Measurements from ENCODE around the gene MEX3D.

The MEX3D gene

DNA sequence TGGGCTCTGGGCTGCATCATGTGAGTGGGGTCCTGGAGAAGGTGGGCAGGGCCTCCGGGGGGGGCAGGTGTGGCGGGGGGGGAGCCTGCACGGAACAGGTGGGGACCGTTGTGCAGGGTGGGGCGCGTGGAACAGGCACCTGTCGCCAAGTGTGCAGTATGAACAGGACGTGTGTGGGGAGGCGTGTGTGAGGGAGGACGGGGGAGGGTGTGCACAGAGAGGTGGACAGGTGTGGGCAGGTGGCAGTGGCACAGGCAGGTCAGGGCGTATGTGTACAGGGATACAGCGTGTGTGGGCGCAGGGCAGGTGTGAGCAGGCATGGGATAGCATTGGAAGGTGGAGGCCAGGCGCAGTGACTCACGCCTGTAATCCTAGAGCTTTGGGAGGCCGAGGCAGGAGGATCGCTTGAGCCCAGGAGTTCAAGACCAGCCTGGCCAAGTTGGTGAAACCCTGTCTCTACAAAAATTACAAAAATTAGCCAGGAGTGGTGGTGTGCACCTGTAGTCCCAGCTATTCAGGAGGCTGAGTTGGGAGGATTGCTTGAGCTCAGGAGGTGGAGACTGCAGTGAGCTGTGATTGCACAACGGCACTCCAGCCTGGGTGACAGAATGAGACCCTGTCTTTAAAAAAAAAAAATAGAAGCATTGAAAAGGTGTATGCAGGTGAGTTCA lies 41.0 kb downstream of the MEX3D start:
- H3K36me3 ChIP-seq (ENCODE audit: control insufficient read depth in 2 of 2, insufficient read depth in 1 of 2, low read length in 2 of 2) = no peaks in the 10 kb centered on the region
- H3K4me3 ChIP-seq (ENCODE audit: low read depth, low read length) = no peak overlapping the region
- no peak overlapping the region for H3K27ac ChIP-seq (ENCODE audit: extremely low read depth, low read depth, low read length)
- H3K9me3 ChIP-seq (ENCODE audit: control insufficient read depth, insufficient read depth, low read depth, low read length) = no peaks in the 10 kb centered on the region
- ChIA-PET CTCF (no interaction called here), POLR2A (no interaction called here)
- H3K4me1 ChIP-seq (ENCODE audit: control insufficient read depth, insufficient read depth, low read length) = no peaks in the 10 kb centered on the region
- TF ChIP-seq ZNF426 (tag by site-specific recombination; IDR thresholded peaks at IDR 0.05) = no peak
- TF ChIP-seq SCRT1 (tag by site-specific recombination; IDR thresholded peaks at IDR 0.05; ENCODE audit: borderline replicate concordance) = peak; percentile 87
- no peak for TF ChIP-seq KLF9 (tag by site-specific recombination; IDR thresholded peaks at IDR 0.05; ENCODE audit: low read depth)
- no peak for TF ChIP-seq OVOL3 (tag by site-specific recombination; IDR thresholded peaks at IDR 0.05)
- no peak for TF ChIP-seq ZNF114 (tag by site-specific recombination; IDR thresholded peaks at IDR 0.05)
- no peak for TF ChIP-seq ZNF23 (tag by site-specific recombination; IDR thresholded peaks at IDR 0.05; ENCODE audit: borderline replicate concordance)
- TF ChIP-seq, protein P1, sequence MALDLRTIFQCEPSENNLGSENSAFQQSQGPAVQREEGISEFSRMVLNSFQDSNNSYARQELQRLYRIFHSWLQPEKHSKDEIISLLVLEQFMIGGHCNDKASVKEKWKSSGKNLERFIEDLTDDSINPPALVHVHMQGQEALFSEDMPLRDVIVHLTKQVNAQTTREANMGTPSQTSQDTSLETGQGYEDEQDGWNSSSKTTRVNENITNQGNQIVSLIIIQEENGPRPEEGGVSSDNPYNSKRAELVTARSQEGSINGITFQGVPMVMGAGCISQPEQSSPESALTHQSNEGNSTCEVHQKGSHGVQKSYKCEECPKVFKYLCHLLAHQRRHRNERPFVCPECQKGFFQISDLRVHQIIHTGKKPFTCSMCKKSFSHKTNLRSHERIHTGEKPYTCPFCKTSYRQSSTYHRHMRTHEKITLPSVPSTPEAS (tag by site-specific recombination; IDR thresholded peaks at IDR 0.05) = no peak
- no peak for TF ChIP-seq ZNF664 (tag by site-specific recombination; IDR thresholded peaks at IDR 0.05)
- no peak for TF ChIP-seq ZNF549 (tag by site-specific recombination; IDR thresholded peaks at IDR 0.05)
- TF ChIP-seq, protein P2, sequence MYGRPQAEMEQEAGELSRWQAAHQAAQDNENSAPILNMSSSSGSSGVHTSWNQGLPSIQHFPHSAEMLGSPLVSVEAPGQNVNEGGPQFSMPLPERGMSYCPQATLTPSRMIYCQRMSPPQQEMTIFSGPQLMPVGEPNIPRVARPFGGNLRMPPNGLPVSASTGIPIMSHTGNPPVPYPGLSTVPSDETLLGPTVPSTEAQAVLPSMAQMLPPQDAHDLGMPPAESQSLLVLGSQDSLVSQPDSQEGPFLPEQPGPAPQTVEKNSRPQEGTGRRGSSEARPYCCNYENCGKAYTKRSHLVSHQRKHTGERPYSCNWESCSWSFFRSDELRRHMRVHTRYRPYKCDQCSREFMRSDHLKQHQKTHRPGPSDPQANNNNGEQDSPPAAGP (tag by site-specific recombination; IDR thresholded peaks at IDR 0.05) = no peak
- peak; percentile 49; the same call in 1 of the 2 replicates for TF ChIP-seq ZEB2 (tag by site-specific recombination; IDR thresholded peaks at IDR 0.05)
- TF ChIP-seq, protein P3, sequence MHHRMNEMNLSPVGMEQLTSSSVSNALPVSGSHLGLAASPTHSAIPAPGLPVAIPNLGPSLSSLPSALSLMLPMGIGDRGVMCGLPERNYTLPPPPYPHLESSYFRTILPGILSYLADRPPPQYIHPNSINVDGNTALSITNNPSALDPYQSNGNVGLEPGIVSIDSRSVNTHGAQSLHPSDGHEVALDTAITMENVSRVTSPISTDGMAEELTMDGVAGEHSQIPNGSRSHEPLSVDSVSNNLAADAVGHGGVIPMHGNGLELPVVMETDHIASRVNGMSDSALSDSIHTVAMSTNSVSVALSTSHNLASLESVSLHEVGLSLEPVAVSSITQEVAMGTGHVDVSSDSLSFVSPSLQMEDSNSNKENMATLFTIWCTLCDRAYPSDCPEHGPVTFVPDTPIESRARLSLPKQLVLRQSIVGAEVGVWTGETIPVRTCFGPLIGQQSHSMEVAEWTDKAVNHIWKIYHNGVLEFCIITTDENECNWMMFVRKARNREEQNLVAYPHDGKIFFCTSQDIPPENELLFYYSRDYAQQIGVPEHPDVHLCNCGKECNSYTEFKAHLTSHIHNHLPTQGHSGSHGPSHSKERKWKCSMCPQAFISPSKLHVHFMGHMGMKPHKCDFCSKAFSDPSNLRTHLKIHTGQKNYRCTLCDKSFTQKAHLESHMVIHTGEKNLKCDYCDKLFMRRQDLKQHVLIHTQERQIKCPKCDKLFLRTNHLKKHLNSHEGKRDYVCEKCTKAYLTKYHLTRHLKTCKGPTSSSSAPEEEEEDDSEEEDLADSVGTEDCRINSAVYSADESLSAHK (tag by site-specific recombination; IDR thresholded peaks at IDR 0.05) = no peak
- peak; percentile 52; the same call in 1 of the 2 replicates for TF ChIP-seq ZNF600 (tag by site-specific recombination; IDR thresholded peaks at IDR 0.05)
- TF ChIP-seq PRDM1 (tag by site-specific recombination; IDR thresholded peaks at IDR 0.05) = no peak
- no peak for TF ChIP-seq ZNF274 (IDR thresholded peaks at IDR 0.05; ENCODE audit: low read length)
- no peak for TF ChIP-seq ZNF274 (tag by site-specific recombination; IDR thresholded peaks at IDR 0.05; ENCODE audit: borderline replicate concordance)
- no peak for TF ChIP-seq ZNF10 (tag by site-specific recombination; IDR thresholded peaks at IDR 0.05)
- no peak for TF ChIP-seq GLI2 (tag by site-specific recombination; IDR thresholded peaks at IDR 0.05; ENCODE audit: borderline replicate concordance, low read depth)
- TF ChIP-seq, protein P4, sequence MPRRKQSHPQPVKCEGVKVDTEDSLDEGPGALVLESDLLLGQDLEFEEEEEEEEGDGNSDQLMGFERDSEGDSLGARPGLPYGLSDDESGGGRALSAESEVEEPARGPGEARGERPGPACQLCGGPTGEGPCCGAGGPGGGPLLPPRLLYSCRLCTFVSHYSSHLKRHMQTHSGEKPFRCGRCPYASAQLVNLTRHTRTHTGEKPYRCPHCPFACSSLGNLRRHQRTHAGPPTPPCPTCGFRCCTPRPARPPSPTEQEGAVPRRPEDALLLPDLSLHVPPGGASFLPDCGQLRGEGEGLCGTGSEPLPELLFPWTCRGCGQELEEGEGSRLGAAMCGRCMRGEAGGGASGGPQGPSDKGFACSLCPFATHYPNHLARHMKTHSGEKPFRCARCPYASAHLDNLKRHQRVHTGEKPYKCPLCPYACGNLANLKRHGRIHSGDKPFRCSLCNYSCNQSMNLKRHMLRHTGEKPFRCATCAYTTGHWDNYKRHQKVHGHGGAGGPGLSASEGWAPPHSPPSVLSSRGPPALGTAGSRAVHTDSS (tag by site-specific recombination; IDR thresholded peaks at IDR 0.05) = no peak
- no peak for TF ChIP-seq ZNF76 (tag by site-specific recombination; IDR thresholded peaks at IDR 0.05; ENCODE audit: borderline replicate concordance, low read depth)
- TF ChIP-seq ZNF629 (tag by site-specific recombination; IDR thresholded peaks at IDR 0.05) = no peak
- TF ChIP-seq ZNF610 (tag by site-specific recombination; IDR thresholded peaks at IDR 0.05; ENCODE audit: borderline replicate concordance) = no peak
- TF ChIP-seq, protein P5, sequence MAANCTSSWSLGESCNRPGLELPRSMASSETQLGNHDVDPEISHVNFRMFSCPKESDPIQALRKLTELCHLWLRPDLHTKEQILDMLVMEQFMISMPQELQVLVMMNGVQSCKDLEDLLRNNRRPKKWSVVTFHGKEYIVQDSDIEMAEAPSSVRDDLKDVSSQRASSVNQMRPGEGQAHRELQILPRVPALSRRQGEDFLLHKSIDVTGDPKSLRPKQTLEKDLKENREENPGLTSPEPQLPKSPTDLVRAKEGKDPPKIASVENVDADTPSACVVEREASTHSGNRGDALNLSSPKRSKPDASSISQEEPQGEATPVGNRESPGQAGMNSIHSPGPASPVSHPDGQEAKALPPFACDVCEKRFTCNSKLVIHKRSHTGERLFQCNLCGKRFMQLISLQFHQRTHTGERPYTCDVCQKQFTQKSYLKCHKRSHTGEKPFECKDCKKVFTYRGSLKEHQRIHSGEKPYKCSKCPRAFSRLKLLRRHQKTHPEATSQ (tag by site-specific recombination; IDR thresholded peaks at IDR 0.05) = no peak
- no peak for TF ChIP-seq ZNF560 (tag by site-specific recombination; IDR thresholded peaks at IDR 0.05; ENCODE audit: borderline replicate concordance)
- TF ChIP-seq, protein P6, sequence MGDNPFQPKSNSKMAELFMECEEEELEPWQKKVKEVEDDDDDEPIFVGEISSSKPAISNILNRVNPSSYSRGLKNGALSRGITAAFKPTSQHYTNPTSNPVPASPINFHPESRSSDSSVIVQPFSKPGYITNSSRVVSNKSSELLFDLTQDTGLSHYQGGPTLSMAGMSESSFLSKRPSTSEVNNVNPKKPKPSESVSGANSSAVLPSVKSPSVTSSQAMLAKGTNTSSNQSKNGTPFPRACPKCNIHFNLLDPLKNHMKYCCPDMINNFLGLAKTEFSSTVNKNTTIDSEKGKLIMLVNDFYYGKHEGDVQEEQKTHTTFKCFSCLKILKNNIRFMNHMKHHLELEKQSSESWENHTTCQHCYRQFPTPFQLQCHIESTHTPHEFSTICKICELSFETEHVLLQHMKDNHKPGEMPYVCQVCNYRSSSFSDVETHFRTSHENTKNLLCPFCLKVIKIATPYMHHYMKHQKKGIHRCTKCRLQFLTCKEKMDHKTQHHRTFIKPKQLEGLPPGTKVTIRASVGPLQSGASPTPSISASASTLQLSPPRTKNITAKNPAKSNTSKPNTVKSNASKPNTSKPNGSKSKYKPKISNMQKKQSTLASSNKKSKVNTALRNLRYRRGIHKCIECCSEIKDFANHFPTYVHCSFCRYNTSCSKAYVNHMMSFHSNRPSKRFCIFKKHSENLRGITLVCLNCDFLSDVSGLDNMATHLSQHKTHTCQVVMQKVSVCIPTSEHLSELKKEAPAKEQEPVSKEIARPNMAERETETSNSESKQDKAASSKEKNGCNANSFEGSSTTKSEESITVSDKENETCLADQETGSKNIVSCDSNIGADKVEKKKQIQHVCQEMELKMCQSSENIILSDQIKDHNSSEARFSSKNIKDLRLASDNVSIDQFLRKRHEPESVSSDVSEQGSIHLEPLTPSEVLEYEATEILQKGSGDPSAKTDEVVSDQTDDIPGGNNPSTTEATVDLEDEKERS (tag by site-specific recombination; IDR thresholded peaks at IDR 0.05) = peak; percentile 60; the same call in 1 of the 2 replicates
- TF ChIP-seq SP2 (tag by site-specific recombination; IDR thresholded peaks at IDR 0.05) = no peak; the same call in 1 of the 2 replicates
- TF ChIP-seq ZNF37A (tag by site-specific recombination; IDR thresholded peaks at IDR 0.05) = no peak
